GM12864 (cell line): ENCODE results near the gene RPUSD3.

ENCODE experiments used
- DNase-seq: peaks from one replicate; pipeline ENCODE4 v3.0.0-alpha.2; 2011; ENCODE audit warnings: low read depth
- H3K4me3 ChIP-seq: 2 replicates; pipeline ENCODE4 v1.5.1; 2011; ENCODE audit warnings: mild to moderate bottlenecking, low read depth, low read length, control low read depth
- TF ChIP-seq, protein P1 (sequence below): IDR thresholded peaks from 2 replicates; pipeline ENCODE4 v1.5.1; 2011; ENCODE audit warnings: low read depth, mild to moderate bottlenecking, moderate library complexity, low read length, control low read depth, inconsistent platforms; ENCODE audit errors: missing control alignments

Gene RPUSD3

GRCh38 chr3:9828801-9829755 is 14.7 kb downstream of the RPUSD3 start:
- no peak for DNase-seq
- TF ChIP-seq, protein P1, sequence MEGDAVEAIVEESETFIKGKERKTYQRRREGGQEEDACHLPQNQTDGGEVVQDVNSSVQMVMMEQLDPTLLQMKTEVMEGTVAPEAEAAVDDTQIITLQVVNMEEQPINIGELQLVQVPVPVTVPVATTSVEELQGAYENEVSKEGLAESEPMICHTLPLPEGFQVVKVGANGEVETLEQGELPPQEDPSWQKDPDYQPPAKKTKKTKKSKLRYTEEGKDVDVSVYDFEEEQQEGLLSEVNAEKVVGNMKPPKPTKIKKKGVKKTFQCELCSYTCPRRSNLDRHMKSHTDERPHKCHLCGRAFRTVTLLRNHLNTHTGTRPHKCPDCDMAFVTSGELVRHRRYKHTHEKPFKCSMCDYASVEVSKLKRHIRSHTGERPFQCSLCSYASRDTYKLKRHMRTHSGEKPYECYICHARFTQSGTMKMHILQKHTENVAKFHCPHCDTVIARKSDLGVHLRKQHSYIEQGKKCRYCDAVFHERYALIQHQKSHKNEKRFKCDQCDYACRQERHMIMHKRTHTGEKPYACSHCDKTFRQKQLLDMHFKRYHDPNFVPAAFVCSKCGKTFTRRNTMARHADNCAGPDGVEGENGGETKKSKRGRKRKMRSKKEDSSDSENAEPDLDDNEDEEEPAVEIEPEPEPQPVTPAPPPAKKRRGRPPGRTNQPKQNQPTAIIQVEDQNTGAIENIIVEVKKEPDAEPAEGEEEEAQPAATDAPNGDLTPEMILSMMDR = no peak
- H3K4me3 ChIP-seq = no peak overlapping the region

- H3K4me3 ChIP-seq = no peak overlapping the region
- no peak for DNase-seq
- TF ChIP-seq, protein P1 = peak; percentile 48
Measured at GRCh38 chr3:9826815-9827573, 16.8 kb downstream of the RPUSD3 start.

DNA sequence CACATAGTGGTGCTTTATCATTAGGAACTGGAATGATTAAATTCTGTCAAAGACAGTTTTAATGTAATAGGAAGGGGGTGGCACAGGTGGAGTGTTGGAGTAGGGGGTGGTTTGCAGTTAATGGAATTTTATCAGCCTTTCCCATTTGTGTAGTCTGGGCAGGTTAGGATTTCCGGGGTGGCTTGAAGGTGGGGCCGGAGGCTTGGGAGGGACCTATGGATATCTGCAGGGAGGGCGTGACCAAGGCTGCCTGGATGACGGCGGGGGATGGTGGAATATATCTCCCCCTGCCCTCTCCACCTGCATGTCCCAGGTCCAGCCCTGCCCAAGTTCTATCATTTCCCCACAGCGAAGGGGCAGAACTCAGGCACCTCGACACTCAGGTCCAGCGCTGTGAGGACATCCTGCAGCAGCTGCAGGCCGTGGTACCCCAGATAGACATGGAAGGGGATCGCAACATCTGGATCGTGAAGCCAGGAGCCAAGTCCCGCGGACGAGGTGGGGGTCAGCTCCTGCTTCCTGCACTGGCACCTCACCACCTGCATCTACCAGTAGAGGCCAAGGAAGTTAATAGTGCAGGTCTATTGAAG is 18.3 kb downstream of the RPUSD3 start:
- TF ChIP-seq, protein P1 = no peak
- DNase-seq = no peak
- H3K4me3 ChIP-seq = no peak overlapping the region

GRCh38 chr3:9820946-9821345 is 22.9 kb downstream of the RPUSD3 start:
- no peak for DNase-seq
- TF ChIP-seq, protein P1 = peak; percentile 29
- no peak overlapping the region for H3K4me3 ChIP-seq

- DNase-seq = no peak
- no peak overlapping the region for H3K4me3 ChIP-seq
- TF ChIP-seq, protein P1 = no peak
Measured at GRCh38 chr3:9820543-9820942, 23.3 kb downstream of the RPUSD3 start.

DNA sequence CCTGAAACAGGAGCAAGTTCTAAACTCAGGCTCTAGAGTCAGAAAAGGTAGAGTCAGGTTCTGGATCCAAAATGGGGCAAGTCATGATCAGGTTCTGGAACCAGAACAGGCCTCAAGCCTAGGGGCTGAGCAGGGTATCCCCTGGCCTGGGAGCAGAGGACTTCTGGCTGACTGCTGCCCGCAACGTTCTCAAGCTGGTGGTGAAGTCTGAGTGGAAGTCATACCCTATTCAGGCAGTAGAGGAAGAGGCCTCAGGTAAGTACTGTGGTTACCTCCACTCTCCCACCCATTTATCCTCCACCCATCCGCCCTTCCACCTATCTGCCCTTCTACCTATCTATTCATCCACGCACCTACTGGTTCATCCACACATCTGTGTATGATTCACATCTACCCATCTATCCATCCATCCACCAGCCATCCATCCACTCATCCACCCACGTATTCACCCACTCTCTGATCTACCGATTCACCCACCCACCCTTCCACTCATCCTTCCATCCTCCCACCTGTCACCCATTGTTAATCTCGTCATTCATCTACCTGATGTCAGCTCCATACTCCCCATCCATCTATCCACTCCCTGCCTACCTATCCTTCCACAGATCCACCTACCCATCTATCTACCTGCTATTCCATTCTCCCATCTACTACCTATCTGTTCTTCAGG is 25.0 kb downstream of the RPUSD3 start:
- TF ChIP-seq, protein P1 = no peak
- H3K4me3 ChIP-seq = no peak overlapping the region
- no peak for DNase-seq
